ENCODE data around the gene DNAJB12.
A peak's percentile ranks its signal among the peaks of the same experiment; 100 is the strongest.
"Not testable (repeated sequence)": the region's sequence is repeated elsewhere in the genome, so short reads cannot be mapped to it uniquely, and the experiment has no call there.

Gene DNAJB12

DNA sequence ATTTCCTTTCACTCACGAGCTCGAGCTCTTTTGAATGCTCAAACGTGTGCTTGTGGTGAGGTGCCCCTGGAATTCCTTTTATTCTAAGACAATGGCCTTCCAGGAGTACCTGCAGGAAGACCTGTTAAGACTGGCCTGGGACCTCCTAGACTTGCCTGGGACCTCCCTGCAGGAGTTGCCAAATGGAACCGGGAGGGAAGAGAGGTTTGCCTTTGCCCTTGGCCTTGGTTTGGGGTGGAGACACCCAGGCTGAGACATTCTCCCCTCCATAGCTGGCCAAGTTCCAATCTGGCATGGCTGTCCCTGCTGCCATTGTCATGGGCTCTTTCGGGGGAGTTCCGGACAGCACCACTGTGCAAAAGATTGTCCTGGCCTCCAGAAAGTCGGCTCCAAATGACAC lies 39.7 kb downstream of the DNAJB12 start:
- DNase-seq, result no peak

DNA sequence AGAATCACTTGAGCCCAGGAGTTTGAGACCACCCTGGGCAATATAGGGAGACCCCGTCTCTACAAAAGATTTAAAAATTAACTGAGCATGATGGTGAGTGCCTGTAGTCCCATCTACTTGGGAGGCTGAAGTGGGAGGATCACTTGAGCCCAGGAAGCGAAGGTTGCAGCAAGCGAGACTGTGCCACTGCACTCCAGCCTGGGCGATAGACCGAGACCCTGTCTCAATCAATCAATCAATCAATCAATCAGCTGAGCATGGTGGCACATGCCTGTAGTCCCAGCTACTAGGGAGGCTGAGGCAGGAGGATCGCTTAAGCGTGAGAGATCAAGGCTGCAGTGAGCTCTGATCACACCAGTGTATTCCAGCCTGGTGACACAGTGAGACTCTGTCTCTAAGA lies 40.5 kb downstream of the DNAJB12 start:
- no peak for DNase-seq

DNA sequence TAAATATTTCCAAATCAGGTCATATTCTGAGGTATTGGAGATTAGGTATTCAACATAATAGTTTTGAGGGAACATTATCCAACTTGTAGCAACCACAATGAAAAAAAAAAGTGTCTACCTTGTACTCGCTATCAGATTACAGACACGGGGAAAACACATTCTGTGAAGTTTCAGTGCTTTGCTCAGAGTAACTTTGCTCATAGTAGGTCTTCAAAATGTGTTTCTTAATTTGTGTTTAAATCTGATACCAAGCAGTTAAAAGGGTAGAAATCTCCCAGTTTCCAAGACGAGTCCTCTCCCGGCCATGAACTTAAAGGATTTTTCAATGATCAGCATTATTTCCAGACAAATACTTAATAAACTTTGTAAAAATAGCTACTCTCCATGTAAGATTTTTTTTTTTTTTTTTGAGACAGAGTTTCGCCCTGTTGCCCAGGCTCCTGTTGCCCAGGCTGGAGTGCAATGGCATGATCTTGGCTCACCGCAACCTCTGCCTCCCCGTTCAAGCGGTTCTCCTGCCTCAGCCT lies 41.8 kb downstream of the DNAJB12 start:
- no peak for DNase-seq

- no peak for DNase-seq
These were observed 43.1 kb downstream of the DNAJB12 start for GRCh38 chr10:72311667-72312066.

DNA sequence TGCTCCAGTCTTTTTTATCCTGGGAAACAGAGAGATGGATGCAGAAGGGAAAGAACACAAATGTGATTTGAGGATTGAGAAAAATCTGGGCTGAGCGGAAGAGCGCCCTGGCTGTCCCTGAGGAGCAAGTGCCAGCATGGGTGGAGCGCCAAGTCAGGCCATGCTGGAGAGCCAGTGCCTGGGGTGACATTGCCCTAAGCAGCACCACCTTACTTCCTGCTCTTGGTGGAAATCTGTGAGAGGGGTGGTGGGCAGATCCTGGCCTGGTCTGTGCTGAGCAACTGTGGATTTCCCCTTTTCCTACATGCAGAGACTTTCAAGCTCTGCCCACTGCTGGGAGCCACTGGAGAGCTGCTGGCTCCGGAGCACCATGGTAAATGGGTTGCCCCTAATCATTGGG lies 44.1 kb downstream of the DNAJB12 start:
- DNase-seq, result no peak

DNA sequence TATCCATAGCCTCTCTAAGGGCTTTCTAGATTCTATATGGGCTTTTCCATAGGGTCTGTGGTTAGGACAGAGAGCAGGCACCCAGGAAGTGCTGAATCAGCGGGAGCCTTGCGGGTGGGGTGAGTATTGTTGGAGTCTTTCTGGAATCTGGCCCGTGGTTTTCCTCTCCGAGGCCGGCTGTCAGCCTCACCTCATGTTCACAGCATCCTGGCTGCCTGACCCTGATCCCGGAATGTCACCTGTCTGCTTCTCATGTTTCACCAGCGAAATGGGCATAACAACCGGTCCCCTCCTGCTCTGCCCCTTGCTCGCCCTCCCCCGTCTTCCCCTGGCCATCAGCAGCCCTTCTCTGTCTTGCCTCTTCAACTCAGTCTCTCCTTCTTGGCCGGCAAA lies 44.5 kb downstream of the DNAJB12 start:
- DNase-seq, result no peak

DNA sequence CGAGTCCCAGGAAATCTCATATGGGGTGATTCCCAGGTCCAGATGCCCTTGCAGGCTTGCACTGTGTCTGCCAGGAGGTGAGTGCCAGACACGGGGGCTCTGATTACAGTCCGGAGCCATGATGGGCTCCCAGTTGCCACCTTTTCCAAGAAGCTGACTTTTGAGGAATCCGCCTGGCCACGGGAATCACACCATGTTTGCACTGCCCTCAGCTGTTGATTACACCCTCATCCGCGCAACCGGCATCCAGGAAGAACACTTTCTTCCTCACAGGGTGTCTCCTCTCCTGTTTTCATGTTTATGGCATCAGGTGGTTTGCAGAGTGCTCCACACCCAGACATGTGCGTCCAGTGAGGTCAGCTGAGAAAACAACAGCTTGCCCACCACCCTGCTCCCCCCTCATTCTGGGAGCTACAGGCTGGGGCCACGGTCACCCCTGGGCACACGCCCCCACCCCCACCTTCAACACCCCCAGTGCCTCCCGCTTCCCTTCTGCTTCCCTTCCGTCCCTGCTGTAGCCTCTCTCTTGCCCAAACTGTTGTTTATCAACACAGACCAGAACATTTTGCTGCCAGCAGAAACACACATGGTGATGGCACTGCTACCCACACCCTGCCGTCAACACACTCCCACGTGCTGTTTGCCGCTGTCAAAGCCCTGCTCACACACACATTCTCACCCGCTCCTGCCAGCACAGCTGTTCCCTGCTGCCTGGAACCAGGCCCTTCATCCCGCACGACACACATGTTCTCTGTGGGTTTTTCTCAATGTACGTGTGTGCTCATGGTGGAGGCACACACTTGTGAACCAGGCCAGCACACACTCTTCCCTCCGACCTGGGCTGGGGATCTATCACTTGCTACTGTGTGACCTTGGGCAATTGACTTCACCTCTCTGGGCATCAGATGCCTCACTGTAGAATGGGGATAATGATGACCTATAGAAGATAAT lies 45.2 kb downstream of the DNAJB12 start:
- no peak for DNase-seq

DNA sequence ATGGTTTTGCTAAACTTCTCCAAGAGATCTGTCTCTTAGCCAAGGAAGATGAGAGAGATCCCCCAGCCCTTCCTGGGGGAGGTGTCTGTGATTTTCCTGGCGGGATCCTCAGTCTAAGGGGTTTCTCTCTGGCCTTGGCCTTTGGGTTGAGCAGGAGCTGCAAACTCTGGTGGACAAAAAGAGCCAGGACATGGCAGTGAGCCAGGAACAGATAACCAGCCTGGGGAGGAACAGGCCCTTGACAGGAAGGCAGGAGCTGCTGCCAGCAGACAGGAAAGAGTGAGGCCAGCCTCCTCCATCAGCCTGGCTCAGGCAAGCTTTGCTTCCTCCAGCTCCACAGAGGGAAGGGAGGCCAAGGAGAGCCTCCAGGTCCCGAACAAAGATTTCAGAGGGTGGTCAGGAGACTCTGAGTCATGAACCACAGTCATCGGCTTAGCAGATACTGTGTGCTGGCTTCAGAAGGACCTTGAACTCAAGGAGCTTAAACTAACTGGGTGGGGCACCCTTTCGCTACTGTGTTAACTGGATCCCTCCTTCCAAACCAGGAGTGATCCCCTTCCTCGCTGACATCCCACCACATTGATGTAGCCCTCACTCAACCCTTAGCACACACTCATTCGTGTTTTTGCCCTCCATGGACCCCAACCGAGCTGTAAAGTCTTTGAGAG lies 46.3 kb downstream of the DNAJB12 start:
- DNase-seq, result peak; percentile 6

DNA sequence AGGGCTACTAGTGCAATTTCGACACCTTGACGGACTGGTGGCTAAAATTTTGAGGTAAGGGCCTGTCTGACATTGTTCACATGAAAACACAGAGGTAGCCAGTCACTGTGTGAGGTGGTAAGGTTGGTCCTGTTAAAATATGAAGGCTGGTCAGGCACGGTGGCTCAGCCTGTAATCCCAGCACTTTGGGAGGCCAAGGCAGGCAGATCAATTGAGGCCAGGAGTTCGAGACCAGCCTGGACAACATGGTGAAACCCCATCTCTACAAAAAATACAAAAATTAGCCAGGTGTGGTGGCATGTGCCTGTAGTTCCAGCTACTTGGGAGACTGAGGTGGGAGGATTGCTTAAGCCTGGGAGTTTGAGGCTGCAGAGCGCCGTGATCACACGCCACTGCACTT lies 47.0 kb downstream of the DNAJB12 start:
- not testable (repeated sequence) for DNase-seq

- no peak for DNase-seq
These were observed 48.4 kb downstream of the DNAJB12 start for GRCh38 chr10:72306215-72306760.

DNA sequence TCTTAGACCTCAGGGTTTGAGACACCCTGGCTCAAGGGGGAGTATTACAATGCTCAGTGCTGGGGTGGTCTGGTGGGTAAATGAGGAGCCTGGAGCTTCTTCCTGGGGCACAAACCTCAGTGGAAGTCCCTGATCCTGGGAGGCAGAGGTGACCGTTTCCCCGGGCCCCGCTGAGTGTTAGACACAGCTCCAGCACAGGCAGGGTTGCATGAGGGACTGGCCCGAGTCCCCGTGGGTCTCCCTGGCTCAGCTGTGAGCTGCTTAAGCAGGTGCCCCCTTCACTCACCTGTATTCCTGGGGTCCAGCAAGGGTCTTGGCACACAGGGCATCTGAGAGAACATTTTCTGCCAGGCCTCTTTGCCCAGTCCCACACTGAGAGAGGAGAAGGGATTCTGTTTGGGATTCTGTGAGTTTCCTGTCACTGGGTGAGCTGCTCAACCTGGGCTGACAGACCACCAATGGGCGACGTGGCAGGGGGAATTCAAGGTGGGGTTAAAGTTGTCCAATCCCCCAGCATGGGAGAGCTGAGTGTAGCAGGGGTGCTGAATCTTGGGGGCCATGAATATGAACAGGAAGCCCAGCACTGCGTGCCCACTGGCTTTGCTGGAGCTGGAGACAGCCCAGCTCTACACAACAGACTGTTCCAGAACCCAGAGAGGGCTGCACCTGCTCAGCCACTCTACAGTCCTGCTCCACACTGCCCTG lies 51.1 kb downstream of the DNAJB12 start:
- no peak for DNase-seq

DNA sequence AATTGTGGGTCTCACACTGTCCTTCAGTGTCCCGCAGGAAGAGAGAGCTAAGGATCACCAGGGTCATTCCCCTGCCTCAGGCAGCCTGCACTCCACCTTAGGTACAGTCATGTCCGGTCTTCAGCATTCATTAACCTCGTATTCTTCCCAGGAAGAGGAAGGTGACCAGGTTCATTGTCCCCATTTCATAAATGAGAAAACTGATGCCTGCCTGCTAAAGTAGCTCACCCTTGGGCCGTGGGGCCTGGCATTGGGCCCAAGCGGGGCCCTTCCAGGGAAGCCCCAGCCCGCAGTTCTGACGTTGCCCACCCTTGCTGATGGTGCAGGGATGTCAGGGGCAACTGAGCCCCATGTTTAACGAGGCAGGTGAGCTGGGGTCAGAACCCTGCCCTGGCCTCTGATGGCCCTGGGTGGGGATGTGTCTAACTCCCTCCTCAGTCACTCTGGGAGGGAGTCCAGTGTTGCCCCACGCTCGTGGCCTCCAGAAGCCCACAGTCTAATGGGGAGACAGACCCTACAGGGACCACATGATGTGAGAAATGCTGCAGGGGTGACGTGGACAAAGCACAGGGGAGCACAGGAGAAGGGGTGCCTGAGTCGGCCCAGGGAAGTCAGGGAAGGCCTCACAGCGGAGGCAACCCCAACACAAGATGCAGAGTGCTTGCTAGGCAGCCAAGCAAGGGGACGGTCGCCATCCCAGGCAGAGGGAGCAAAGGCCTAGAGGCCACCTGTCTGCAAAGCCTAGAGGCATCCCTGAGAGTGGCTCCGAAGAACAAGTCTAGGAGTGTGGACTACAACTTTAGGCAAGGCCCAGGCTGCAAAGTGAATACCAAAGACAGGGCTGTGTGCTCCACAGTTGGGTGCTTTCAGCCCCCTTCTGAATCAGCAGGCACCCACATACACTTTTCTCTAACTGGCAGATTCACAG lies 55.9 kb downstream of the DNAJB12 start:
- DNase-seq, result no peak

DNA sequence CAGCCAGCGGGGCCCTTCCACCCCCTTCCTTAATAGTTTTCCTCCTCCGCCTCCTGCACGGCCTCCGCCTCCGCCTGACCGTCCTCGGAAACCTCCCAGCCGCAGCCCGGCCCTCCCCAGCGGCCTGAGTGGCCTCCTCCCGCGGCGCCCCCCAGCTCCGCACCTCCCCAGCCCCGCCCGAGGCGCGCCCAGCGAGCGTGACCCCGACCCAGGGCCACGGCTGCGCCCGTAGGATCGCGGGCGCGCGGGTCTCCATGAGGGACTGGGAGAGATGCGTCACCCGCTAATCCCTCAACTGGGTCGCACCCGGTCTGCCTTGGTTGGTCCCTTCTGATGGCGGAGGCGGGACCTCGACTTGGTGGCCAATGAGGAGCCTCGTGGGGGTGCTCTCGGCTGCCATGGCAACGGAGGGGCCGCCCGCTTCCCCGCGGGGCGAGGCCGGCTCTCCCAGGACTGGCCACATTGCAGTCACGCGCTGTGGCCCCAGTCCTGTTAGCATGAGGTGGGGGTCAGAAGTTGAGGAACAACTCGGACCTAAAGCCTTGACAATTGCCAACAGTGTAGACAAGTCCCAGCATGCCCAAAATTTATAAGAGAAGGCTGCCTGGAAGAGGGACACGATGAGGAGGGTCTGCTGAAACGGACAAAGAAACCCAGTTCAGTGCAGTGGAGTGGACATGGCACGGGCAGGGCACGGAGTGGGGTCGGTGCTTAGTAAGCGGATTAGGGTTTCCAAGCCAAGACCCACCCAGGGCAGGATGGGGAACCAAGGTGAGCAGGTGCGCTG lies 56.7 kb downstream of the DNAJB12 start:
- no peak for DNase-seq

DNA sequence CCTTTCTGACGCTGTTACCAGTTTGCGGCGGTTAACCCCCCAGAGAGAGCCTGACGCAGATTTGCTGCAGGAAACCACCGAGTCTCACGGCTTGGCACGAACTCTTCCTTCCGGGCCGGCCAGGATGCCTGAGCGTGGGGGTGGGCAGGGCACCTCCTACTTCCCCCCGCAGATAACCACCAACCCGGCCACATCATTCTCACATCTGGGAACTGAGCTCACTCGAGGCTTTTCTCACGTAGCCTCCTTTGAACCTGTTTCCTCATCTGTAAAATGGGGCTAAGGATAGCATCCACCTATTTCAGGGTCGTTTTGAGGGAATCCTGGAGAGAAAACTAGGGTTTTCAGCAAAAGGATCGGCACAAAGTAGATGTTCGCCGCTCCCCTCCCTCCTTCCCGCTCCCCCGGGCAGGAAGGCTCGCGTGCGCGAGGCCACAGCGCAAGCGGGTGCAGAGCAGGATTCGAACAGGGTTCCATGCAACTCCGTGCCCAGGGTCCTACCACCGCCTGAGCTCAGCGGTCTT lies 57.4 kb downstream of the DNAJB12 start:
- peak; percentile 91 for DNase-seq

DNA sequence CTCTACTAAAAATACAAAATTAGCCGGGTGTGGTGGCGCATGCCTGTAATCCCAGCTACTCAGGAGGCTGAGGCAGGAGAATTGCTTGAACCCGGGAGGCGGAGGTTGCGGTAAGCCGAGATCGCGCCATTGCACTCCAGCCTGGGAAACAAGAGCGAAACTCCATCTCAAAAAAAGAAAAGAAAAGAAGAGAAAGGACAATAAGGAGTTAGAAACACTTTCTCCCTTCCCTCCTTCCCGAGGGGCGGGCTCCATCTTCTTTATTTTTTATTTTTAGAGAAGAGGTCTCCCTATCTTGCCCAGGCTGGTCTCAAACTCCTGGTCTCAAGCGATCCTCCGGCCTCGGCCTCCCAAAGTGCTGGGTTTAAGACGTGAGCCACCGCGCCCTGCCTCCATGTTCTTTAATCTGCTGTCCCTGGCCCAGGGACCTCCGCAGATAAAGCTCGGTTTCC lies 57.9 kb downstream of the DNAJB12 start:
- DNase-seq, result not testable (repeated sequence)

DNA sequence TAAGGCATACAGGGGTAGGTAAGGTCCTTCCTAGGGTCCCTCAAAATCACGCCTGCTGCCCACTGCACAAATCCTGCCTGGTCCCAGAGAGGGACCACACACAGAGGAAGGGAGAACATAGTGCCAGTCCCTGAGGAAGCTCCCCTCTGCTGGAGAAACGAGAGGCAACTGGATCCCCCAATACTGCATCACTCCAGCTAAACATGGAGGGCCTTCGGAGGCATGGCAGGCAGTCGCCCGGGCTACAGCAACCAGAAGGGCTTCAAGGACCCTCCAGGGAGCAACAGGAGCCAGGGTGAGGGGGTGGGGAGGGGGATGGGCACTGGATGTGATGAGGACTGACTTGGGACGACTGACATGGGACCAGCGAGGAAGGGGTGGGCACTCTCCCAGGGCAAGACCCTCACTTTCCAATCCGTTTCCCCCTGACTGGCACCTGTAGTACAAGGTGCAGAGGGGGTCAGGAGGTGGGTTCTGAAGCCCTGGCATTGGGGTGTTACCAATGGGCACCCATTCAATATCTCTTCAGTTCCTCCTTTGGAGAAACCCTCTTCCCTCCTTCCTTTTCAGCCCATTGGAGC lies 59.3 kb downstream of the DNAJB12 start:
- DNase-seq, result no peak

DNA sequence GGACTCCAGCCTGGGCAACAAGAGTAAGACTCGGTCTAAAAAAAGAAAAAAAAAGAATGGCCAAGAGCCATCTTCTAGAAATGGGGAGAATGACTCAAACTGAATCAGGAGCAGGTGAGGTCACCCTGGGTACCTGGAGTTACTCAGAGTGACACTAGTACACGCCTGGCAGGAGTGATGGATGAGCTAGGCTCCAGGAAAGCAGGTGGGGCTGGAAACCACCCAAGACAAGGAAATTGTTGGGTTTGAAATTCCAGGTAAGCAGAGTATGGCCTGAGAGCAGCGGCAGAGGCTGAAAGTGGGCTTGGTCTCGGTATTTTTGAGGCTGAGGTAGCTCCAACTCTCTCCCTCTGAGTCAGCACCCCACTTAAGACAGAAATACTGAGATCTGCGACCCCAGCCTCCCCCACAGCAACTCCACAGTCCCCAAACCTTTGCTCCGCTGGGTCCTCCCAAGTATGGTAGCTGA lies 62.5 kb downstream of the DNAJB12 start:
- DNase-seq, result no peak

DNA sequence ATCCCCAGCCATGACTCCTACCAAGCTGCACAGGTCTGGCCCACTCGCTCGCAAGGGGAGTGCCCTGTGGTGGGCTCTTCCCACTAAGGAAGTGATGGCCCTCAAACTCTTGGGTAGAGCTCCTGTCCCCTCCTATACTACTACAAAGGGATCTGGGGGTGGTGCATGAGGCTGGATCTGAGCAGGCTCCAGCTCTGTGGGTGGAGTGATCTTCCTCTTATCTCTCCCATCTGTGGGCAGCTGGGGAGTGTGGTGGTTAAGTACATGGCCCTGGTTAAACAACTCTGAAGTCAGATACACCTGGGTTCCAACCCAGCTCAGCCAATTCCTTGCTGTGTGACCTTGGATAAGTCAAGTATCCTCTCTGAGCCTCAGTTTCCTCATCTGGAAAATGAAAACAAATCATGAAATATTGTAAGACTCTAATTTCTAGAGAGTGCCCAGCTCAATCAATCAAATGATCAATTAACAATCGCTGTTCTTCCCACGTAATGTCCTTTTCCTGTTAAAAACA lies 63.6 kb downstream of the DNAJB12 start:
- DNase-seq, result peak; percentile 21

- DNase-seq, result no peak
These were observed 68.7 kb downstream of the DNAJB12 start for GRCh38 chr10:72285972-72286521.

DNA sequence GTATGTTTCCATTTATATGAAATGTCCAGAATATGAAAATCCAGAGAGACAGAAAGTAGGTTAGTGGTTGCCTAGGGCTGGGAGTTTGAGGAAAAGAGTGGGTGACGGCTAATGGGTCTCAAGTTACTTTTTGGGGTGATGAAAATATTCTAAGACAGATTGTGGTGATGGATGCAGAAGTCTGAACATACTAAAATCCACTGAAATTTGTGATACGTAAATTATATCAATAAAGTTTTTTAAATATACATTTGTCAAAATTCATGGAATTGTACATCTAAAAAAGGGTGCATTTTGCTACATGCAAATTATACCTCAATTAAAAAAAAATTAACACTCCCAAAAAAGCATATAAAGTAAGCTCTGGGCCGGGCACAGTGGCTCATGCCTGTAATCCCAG lies 71.6 kb downstream of the DNAJB12 start:
- no peak for DNase-seq
